ENCODE results near the gene NCKAP5L. TPM values are rescaled to one million over a fixed set of nuclear protein-coding genes. Genes with fewer than 3 reads are reported as not detected.

NCKAP5L gene
- total and polyA plus RNA-seq, 9 of the 15 experiments (the other 6 are each of a cell fraction or from before 2014, with no cell fraction given) = 0.01 to 14.4 (median 3.7) TPM

DNA sequence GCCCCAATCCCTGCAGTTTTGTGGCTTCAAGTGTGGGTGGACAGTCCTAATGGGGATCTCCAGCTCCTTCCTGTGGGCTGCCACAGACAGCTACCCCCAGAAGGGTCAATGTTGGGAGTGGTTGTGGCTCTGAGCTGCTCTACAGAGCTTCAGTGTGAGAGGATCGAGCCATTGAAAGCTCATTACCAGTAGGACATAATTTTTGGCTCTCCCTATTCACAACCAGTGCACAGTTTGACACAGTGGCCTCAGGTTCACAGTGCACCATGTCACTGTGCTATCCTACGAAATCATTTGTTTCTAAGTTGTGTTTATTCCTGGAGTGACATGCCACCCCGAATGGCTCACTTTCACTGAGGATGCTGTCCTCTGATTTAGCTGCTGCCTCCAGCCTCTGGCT is 64.1 kb downstream of the NCKAP5L start:
- H3K4me3 ChIP-seq = no peak overlapping the region
- H3K9me1 ChIP-seq (ENCODE audit: control insufficient read depth, insufficient read depth, low read length) = no peaks in the 10 kb centered on the region
- intact Hi-C loops (cut with micrococcal nuclease) (no loop called here), in situ Hi-C loops (cut with MboI) (no loop called here)
- no peaks in the 10 kb centered on the region for H3K27me3 ChIP-seq (ENCODE audit: control insufficient read depth in 2 of 2, insufficient read depth in 2 of 2, low read length in 2 of 2)
- H2AFZ ChIP-seq (ENCODE audit: low read depth, low read length) = no peak overlapping the region
- no peak overlapping the region for H3K9ac ChIP-seq (ENCODE audit: insufficient read depth in 1 of 2, low read depth in 2 of 2, low read length in 2 of 2)
- H3K4me1 ChIP-seq (replicated peaks in 1 of 2; ENCODE audit: control insufficient read depth in 2 of 2, insufficient read depth in 2 of 2, low read length in 2 of 2) = no peaks in the 10 kb centered on the region
- no peaks in the 10 kb centered on the region for H3K9me3 ChIP-seq (replicated peaks; ENCODE audit: control insufficient read depth, insufficient read depth, low read depth, low read length)
- ChIA-PET CTCF (ENCODE audit: low intra/inter-chr PET ratio) (interaction anchor here (3.3 kb wide), 1 partner anchor 74 kb away, joined by 26 read pairs; no protein-coding TSS in a partner anchor), POLR2A (interaction anchor here (0.6 to 3.0 kb wide), 5 partner anchors 23 to 127 kb away, joined by 3 to 21 read pairs (median 3); partner anchors contain the start of gene TMBIM6)
- no peak overlapping the region for H3K27ac ChIP-seq (ENCODE audit: extremely low read depth, low read depth, low read length)
- no peaks in the 10 kb centered on the region for H3K79me2 ChIP-seq (ENCODE audit: control insufficient read depth, insufficient read depth, low read length)
- TSS peak; percentile 40 for BruUV-seq (replicated peaks)
- peaks cover 55% of the 10 kb centered on the region for H3K36me3 ChIP-seq (ENCODE audit: control insufficient read depth, insufficient read depth, low read length)
- no peak; the same call in 2 of the 3 replicates for ATAC-seq
- 88% methylated on average over 3 of the region's 3 CpGs for WGBS (ENCODE audit: insufficient coverage, low coverage, missing lambda C conversion rate)
- H4K20me1 ChIP-seq (replicated peaks; ENCODE audit: control insufficient read depth, insufficient read depth, low read length) = 0 out of 2 replicates have a peak, but pooled peaks cover 4% of the 10 kb centered on the region
- TF ChIP-seq POLR2AphosphoS2 (IDR thresholded peaks at IDR 0.05; ENCODE audit: low read length) (0 out of 2 replicates have a peak, but pooled peaks have one; percentile 11), CBX5 (IDR thresholded peaks at IDR 0.05; ENCODE audit: borderline replicate concordance, low read depth) (no peak), POLR2B (IDR thresholded peaks at IDR 0.05; ENCODE audit: low read depth, partially characterized antibody) (peak; percentile 48), ELF4 (CRISPR knock-in tag; IDR thresholded peaks at IDR 0.05) (no peak)
- no peak for DNase-seq (ENCODE audit: extremely low read depth in 1 of 4, low spot score in 3 of 4)
- FAIRE-seq = no peak
- H3K4me2 ChIP-seq (ENCODE audit: insufficient read depth, low read length) = no peak overlapping the region

DNA sequence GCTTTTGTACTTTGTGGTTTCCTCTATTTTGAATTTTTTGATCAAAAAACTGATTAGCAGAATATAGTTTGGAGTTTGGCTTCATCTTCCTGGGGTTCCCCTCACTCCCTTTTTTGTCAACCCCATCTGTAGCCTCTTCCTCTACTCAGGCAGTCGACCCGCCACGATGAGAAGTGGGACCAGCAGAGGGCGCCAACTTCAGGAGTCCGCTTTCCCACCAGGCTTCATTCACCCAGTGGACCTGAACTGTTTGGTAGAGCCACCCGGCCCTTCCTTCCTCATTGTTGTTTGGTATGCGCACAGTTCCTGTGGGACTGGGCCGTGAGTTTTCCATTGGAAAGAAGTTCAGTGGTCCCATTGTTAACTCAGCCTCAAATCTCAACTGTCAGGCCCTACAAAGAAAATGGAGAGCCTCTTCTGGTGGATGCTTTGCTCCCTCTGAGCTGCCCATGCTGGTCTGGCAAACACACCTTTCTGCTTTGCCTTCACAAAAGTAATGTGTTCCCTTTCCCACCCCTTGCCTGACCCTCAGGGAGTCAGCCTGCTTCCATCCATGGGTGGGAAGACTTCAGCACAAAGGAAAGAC is 65.1 kb downstream of the NCKAP5L start:
- H2AFZ ChIP-seq (ENCODE audit: low read depth, low read length) = no peak overlapping the region
- H3K4me2 ChIP-seq (ENCODE audit: insufficient read depth, low read length) = no peak overlapping the region
- H3K27ac ChIP-seq (ENCODE audit: extremely low read depth, low read depth, low read length) = no peak overlapping the region
- no peaks in the 10 kb centered on the region for H3K27me3 ChIP-seq (ENCODE audit: control insufficient read depth in 2 of 2, insufficient read depth in 2 of 2, low read length in 2 of 2)
- intact Hi-C loops (cut with micrococcal nuclease) (no loop called here), in situ Hi-C loops (cut with MboI) (no loop called here)
- 42% methylated on average over 8 of the region's 8 CpGs for WGBS (ENCODE audit: insufficient coverage, low coverage, missing lambda C conversion rate)
- no TSS peak for BruUV-seq (replicated peaks)
- no peaks in the 10 kb centered on the region for H3K9me1 ChIP-seq (ENCODE audit: control insufficient read depth, insufficient read depth, low read length)
- H3K9me3 ChIP-seq (replicated peaks; ENCODE audit: control insufficient read depth, insufficient read depth, low read depth, low read length) = no peaks in the 10 kb centered on the region
- 0 out of 2 replicates have a peak, but pooled peaks cover 4% of the 10 kb centered on the region for H4K20me1 ChIP-seq (replicated peaks; ENCODE audit: control insufficient read depth, insufficient read depth, low read length)
- CTCF ChIA-PET (ENCODE audit: low intra/inter-chr PET ratio) = interaction anchor here (0.8 to 3.3 kb wide), 3 partner anchors 75 to 128 kb away, joined by 3 to 26 read pairs (median 3); no protein-coding TSS in a partner anchor
- H3K79me2 ChIP-seq (ENCODE audit: control insufficient read depth, insufficient read depth, low read length) = no peaks in the 10 kb centered on the region
- POLR2A ChIA-PET = interaction anchor here (0.6 to 4.6 kb wide), 7 partner anchors 10 to 359 kb away, joined by 3 to 22 read pairs (median 3); partner anchors contain the start of gene TMBIM6
- DNase-seq (ENCODE audit: extremely low read depth in 1 of 4, low spot score in 3 of 4) (peak; percentile 68 to 76 (median 71)), FAIRE-seq (peak; percentile 6), ATAC-seq (peak; percentile 77)
- no peak overlapping the region for H3K4me3 ChIP-seq
- no peaks in the 10 kb centered on the region for H3K4me1 ChIP-seq (replicated peaks in 1 of 2; ENCODE audit: control insufficient read depth in 2 of 2, insufficient read depth in 2 of 2, low read length in 2 of 2)
- no peak overlapping the region for H3K9ac ChIP-seq (ENCODE audit: insufficient read depth in 1 of 2, low read depth in 2 of 2, low read length in 2 of 2)
- H3K36me3 ChIP-seq (ENCODE audit: control insufficient read depth, insufficient read depth, low read length) = peaks cover 65% of the 10 kb centered on the region
- TF ChIP-seq HSF4 (CRISPR knock-in tag; IDR thresholded peaks at IDR 0.05; ENCODE audit: borderline replicate concordance) (no peak), PTBP1 (IDR thresholded peaks at IDR 0.05; ENCODE audit: low read depth, low read length) (no peak), ATF4 (CRISPR knock-in tag; IDR thresholded peaks at IDR 0.05) (no peak), SPI1 (IDR thresholded peaks at IDR 0.05; ENCODE audit: borderline replicate concordance, low read depth, low read length) (0 out of 2 replicates have a peak, but pooled peaks have one; percentile 9), KAT8 (IDR thresholded peaks at IDR 0.05; ENCODE audit: low read depth) (no peak), RBM17 (IDR thresholded peaks at IDR 0.05; ENCODE audit: borderline replicate concordance, low read depth, low read length) (no peak), ZNF146 (CRISPR knock-in tag; IDR thresholded peaks at IDR 0.05; ENCODE audit: unreplicated experiment) (no peak), RNF219 (CRISPR knock-in tag; IDR thresholded peaks at IDR 0.05) (no peak), HNRNPLL (IDR thresholded peaks at IDR 0.05; ENCODE audit: low read depth, low read length, poor library complexity, severe bottlenecking) (no peak)

All from K562 (cell line).